GM13976 (cell line): ENCODE data around the gene PPY.
"Not testable (repeated sequence)": the region's sequence is repeated elsewhere in the genome, so short reads cannot be mapped to it uniquely, and the experiment has no call there.

Source experiments
- DNase-seq: peaks from one replicate; pipeline ENCODE4 v3.0.0; 2012; ENCODE audit warnings: low spot score
- in situ Hi-C: fragments of 300-500 bp; cut with MboI; formaldehyde crosslinking; loops from one replicate; pipeline ENCODE4 v1.12.0; 2022; ENCODE audit warnings: low sequenced_read_pairs, mixed read lengths, inconsistent platforms; ENCODE audit not compliant: unreplicated experiment
- TF ChIP-seq, protein P1 (sequence below): IDR thresholded peaks from 2 replicates; pipeline ENCODE4 v1.5.1; 2012; ENCODE audit warnings: borderline replicate concordance, mild to moderate bottlenecking; ENCODE audit not compliant: insufficient read depth; ENCODE audit errors: extremely low read depth, missing control alignments, control extremely low read depth

PPY gene

DNA sequence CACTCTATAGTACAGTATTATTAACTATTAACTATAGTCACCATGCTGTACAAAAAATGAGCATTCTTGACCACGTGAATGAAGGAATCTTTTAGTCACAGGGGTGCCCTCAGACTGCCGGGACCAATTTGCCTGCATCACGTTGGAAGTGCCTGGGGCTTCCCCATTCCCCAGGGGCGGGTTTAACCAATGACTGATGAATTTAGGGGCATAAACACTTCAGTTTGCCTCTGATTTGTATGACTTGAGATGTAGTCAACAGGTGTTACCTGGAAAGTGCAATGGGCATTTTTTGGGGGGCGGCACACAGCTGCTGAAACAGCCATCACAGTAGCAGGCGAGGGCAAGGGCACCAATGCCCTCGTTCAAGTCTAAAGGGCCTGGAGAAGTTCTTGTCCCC lies 20.2 kb upstream of the PPY start:
- no peak for DNase-seq
- TF ChIP-seq, protein P1, sequence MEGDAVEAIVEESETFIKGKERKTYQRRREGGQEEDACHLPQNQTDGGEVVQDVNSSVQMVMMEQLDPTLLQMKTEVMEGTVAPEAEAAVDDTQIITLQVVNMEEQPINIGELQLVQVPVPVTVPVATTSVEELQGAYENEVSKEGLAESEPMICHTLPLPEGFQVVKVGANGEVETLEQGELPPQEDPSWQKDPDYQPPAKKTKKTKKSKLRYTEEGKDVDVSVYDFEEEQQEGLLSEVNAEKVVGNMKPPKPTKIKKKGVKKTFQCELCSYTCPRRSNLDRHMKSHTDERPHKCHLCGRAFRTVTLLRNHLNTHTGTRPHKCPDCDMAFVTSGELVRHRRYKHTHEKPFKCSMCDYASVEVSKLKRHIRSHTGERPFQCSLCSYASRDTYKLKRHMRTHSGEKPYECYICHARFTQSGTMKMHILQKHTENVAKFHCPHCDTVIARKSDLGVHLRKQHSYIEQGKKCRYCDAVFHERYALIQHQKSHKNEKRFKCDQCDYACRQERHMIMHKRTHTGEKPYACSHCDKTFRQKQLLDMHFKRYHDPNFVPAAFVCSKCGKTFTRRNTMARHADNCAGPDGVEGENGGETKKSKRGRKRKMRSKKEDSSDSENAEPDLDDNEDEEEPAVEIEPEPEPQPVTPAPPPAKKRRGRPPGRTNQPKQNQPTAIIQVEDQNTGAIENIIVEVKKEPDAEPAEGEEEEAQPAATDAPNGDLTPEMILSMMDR = no peak
- in situ Hi-C loops = no loop called here

DNA sequence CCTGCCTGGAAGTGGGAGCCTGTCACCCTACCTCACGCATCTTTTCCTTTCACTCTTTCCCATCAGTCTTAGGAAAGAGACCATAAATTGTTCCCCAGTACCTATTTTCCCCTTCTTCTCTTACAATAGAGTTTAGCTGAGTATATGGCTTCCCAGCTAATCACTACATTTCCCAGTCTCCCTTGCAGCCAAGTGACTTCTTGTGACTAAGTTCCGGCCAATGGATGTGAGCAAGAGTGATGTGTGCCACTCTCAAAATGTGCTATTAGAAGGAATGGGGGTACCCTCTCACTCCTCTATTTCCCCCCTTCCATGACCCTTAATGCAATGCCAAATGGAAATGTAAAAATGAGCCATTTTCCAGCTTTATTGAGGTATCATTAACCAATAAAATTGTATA lies 19.7 kb upstream of the PPY start:
- no peak for DNase-seq
- in situ Hi-C loops = no loop called here
- TF ChIP-seq, protein P1 = no peak

DNA sequence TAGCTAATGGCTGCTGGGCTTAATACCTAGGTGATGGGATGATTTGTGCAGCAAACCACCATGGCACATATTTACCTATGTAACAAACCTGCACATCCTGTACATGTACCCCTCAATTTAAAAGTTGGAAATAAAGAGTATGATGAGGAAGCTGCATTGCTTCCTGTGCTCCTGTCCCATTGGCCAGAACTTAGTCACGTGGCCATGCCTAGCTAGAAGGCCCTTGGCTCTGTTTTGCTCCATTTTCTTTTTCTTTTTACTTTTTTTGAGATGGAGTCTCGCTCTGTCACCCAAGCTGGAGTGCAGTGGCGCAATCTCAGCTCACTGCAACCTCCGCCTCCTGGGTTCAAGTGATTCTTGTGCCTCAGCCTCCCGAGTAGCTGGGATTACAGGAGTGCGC lies 19.0 kb upstream of the PPY start:
- in situ Hi-C loops, DNase-seq: not testable (repeated sequence)

DNA sequence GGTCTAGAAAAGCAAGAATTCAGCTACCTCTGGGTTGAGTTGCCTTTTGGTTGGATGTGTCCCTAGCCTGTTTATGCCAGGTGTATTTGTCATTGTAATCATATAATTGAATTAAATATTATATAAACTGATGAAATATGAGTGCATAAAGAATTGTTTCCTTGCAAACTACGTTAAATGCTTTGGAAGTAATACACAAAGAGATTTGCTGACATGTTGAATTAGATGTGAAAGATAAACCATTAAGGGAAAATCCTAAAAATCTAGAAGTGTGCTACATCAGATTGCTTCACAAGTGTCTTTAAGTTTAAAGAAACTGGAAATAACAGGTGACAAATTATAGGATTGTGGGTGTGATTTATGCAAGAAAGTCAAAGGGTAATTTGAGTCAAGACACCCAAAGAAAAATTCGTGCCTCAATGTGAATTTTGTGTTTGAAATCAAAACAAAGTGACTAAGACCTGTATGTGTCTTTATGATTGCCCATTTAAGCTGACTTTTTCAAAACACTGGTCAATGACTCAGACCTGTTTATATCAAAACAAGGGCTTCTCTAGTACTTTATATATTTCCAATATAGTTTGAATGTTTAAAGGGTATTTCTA lies 16.6 kb upstream of the PPY start:
- in situ Hi-C loops = no loop called here
- DNase-seq = no peak
- TF ChIP-seq, protein P1 = no peak

DNA sequence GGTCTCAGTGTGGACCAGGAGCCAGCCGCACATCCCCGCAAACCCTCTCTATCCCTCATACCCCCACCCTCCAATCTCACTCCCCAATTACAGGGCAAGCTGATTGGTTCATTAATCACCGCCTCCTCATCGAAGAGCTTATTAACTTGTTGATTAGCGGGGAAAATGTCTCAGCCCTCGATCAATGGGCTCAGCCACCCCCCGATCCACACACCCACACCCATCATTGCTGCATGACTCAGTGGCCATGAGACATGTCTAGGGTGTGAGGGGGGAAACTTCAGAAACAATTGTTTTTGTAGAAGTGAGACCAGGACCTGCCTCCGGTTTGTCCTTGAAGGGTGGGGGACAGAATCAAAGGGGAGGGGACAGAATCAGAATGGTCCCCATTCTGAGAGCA lies 13.9 kb upstream of the PPY start:
- in situ Hi-C loops = no loop called here
- TF ChIP-seq, protein P1 = no peak
- DNase-seq = no peak

DNA sequence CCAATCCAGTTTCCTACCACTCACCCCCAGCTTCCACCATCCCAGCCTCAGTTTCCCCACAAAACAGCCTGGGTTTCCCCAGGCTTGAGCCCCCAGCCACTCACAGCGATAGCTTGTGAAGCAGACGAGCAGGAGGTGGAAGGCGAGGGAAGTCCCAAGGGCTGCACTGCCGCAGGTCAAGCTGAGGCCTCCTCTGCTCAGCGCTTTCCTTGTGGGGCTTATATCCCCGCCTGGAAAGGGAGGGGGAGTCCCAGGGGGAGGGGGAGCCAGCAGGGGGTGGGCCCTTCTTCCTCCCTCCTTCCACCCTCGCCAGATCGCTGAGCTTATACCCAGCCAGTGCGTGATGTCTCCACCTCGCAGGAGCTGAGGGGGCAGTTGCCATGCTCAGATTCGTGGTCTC lies 11.5 kb upstream of the PPY start, which contains the start of gene PYY:
Gene PYY (minus strand): TSS at position 195 of the 400 bp plus-strand sequence. CDS start 457 bp downstream, outside the sequence.
- TF ChIP-seq, protein P1 = no peak
- DNase-seq = no peak
- in situ Hi-C loops = no loop called here

DNA sequence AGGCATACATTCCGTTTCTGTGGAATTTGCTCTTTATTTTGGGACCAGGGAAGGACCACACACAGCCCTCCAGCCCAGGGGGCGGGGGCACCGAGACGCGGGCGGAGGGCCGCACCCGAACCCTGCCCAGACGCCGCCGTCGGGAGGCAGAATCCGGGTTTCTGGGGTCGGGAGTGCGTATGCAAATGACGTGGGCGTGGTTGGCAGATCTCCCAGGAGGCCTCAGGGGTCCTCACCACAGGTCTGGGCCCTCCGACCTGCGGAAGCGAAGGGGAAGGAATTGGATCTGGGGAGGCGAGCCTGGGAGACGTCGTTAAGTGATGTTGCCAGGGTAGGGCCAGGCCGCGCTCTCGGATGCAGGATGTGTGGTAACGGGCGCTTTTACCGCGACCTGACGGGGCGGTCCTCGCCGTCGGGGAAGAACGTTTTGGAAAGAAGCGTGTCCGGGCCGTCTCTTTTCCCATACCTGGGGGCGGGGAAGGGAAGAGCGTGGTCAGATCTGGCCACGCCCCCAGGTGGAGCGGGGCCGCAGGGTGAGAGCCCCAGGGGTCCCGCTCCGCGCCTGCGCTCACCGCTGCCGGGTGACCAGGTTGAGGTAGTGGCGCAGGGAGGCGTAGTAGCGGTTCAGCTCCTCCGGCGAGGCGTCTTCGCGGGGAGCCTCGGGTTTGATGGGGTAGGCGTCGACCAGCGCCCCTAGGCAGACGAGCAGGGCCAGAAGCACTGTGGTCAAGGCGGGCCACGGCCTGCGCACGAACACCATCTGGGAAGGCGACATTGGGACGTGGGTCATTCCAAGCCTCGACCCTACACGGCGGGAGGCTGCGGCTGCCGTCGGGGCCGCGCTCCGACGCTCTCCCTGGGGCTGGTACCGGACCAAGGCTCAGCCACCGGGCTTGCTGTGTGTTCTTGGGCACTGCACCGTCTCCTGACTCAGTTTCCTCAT lies 10.7 kb upstream of the PPY start:
- TF ChIP-seq, protein P1 = no peak
- in situ Hi-C loops = no loop called here
- no peak for DNase-seq
